Lung (tissue), 12 donors: Measurements from ENCODE around the gene POU6F1. TPM values are rescaled to one million over a fixed set of nuclear protein-coding genes. Genes with fewer than 3 reads are reported as not detected.

Experiments used
- ATAC-seq: fragments of 200-7000 bp; cut with Tn5 transposase; one replicate; pipeline ENCODE4 v1.9.1; 2020; ENCODE audit warnings: moderate number of reproducible peaks; ENCODE audit not compliant: insufficient read depth, low FRiP score
- DNase-seq, 3 donors: peaks; one replicate each; pipeline ENCODE4 v3.0.0-alpha.2; 2013 to 2017
- H3K27ac ChIP-seq, 2 donors: one replicate each; pipeline ENCODE4 v1.5.1; 2013; ENCODE audit warnings: mild to moderate bottlenecking in 2 of 2, moderate library complexity in 2 of 2, control low read depth in 1 of 2, inconsistent platforms in 1 of 2, low read depth in 1 of 2, low read length in 1 of 2
- H3K27me3 ChIP-seq, 3 donors: one replicate each; pipeline ENCODE4 v1.5.1; 2013; ENCODE audit warnings: low read length in 2 of 3; ENCODE audit not compliant: control insufficient read depth in 3 of 3, insufficient read depth in 3 of 3
- H3K36me3 ChIP-seq, 4 donors: one replicate each; pipeline ENCODE4 v1.5.1; 2013; ENCODE audit warnings: low read length in 4 of 4, mild to moderate bottlenecking in 1 of 4, moderate library complexity in 1 of 4; ENCODE audit not compliant: control insufficient read depth in 4 of 4, insufficient read depth in 4 of 4
- H3K4me1 ChIP-seq, 5 donors: one replicate each; pipeline ENCODE4 v1.5.1; 2013; ENCODE audit warnings: low read length in 5 of 5, mild to moderate bottlenecking in 2 of 5, moderate library complexity in 1 of 5; ENCODE audit not compliant: control insufficient read depth in 5 of 5, insufficient read depth in 5 of 5
- H3K4me3 ChIP-seq: one replicate; pipeline ENCODE4 v1.5.1; 2013; ENCODE audit warnings: mild to moderate bottlenecking, control low read depth, moderate library complexity
- H3K9ac ChIP-seq, 2 donors: one replicate each; pipeline ENCODE4 v1.5.1; 2013; ENCODE audit warnings: low read length in 2 of 2, control low read depth in 1 of 2; ENCODE audit not compliant: insufficient read depth in 1 of 2
- H3K9me3 ChIP-seq, 4 donors: one replicate each; pipeline ENCODE4 v1.5.1; 2013; ENCODE audit warnings: low read length in 3 of 4, mild to moderate bottlenecking in 1 of 4, moderate library complexity in 1 of 4; ENCODE audit not compliant: control insufficient read depth in 4 of 4, insufficient read depth in 3 of 4
- CTCF ChIP-seq: IDR thresholded peaks from 2 replicates; pipeline ENCODE4 v1.5.1; 2012; ENCODE audit warnings: mild to moderate bottlenecking; ENCODE audit errors: control extremely low read depth, extremely low read depth
- WGBS, 2 donors: extraction: QIAGEN DNeasy Blood & Tissue Kit; methylation state at CpG; one replicate each; pipeline ENCODE4 v1.1.7; 2013; 5-methylcytosine and 5-hydroxymethylcytosine counted together
- polyA plus RNA-seq, 2 donors: library from polyadenylated mRNA; stranded (reverse); fragments of 200-250 nt; gene quantifications; one replicate each; pipeline ENCODE4 v1.2.1, GENCODE V29; 2013
- total RNA-seq, 2 donors: library from RNA; depleted of rRNA in 1 of 2; stranded (reverse); fragments of >200 nt in 1 of 2; gene quantifications; one replicate each; pipeline ENCODE4 v1.2.1, GENCODE V29; 2014 to 2021
- donor health status: control.
- donor health status: control.
- donor health status: Bipolar disorder and iron deficiency.
- donor health status: healthy.
- donor health status: DM: yes; HTN: yes; CAD: no.

Gene POU6F1
- total and polyA plus RNA-seq, 4 donors, result 3.0 to 16.1 (median 9.2) TPM

- H3K4me3 ChIP-seq, result no peak overlapping the region
- peaks cover 0 to 4% (median 0%) of the 10 kb centered on the region in 4 donors for H3K36me3 ChIP-seq
- H3K9ac ChIP-seq, result no peak overlapping the region
- 95 to 97% methylated on average over 1 of the region's 1 CpG for WGBS, 2 donors
- no peak for DNase-seq
- no peak for ATAC-seq
- no peaks in the 10 kb centered on the region for H3K9me3 ChIP-seq
- H3K4me1 ChIP-seq, result no peaks in the 10 kb centered on the region
- no peaks in the 10 kb centered on the region for H3K27me3 ChIP-seq
- no peak for TF ChIP-seq CTCF
- no peak overlapping the region for H3K27ac ChIP-seq
Measured at GRCh38 chr12:51253276-51253675, 35.4 kb upstream of the POU6F1 start.

GRCh38 chr12:51247523-51248206 lies 29.8 kb upstream of the POU6F1 start:
- DNase-seq, result no peak
- Histone ChIP-seq H3K9me3 (no peaks in the 10 kb centered on the region), H3K4me1 (peaks cover 0 to 10% (median 5%) of the 10 kb centered on the region in 5 donors), H3K4me3 (no peak overlapping the region), H3K36me3 (peaks cover 5 to 11% (median 7%) of the 10 kb centered on the region in 4 donors), H3K9ac (no peak overlapping the region), H3K27ac (peak overlapping the region in 1 of 2 donors; percentile 26), H3K27me3 (no peaks in the 10 kb centered on the region)
- WGBS, 2 donors, result 68 to 75% methylated on average over 14 of the region's 14 CpGs
- TF ChIP-seq CTCF, result no peak
- peak; percentile 20 for ATAC-seq

- ATAC-seq (peak; percentile 54), DNase-seq (peak; percentile 22 to 63 (median 33))
- H3K9ac ChIP-seq, result peak overlapping the region in 1 of 2 donors; percentile 19
- H3K4me1 ChIP-seq, result peaks cover 0 to 11% (median 5%) of the 10 kb centered on the region in 5 donors
- H3K36me3 ChIP-seq, result peaks cover 9 to 18% (median 13%) of the 10 kb centered on the region in 4 donors
- H3K27ac ChIP-seq, result peak overlapping the region in 1 of 2 donors; percentile 89
- no peaks in the 10 kb centered on the region for H3K9me3 ChIP-seq
- 6 to 18% methylated on average over 7 of the region's 7 CpGs for WGBS, 2 donors
- H3K27me3 ChIP-seq, result no peaks in the 10 kb centered on the region
- no peak overlapping the region for H3K4me3 ChIP-seq
- TF ChIP-seq CTCF, result no peak
Measured at GRCh38 chr12:51246254-51246853, 28.5 kb upstream of the POU6F1 start.
